A172 (cell line): Measurements from ENCODE around the gene TMA7B. TPM values are rescaled to one million over a fixed set of nuclear protein-coding genes. Genes with fewer than 3 reads are reported as not detected.

Experiments used
- DNase-seq: peaks from one replicate; pipeline ENCODE4 v3.0.0-alpha.2; 2015; ENCODE audit warnings: low spot score
- total RNA-seq: library from RNA; depleted of rRNA; stranded (reverse); fragments of >200 nt; shearing (Covaris generic); gene quantifications from 2 replicates; pipeline ENCODE4 v1.2.3, GENCODE V29; 2014; rRNA removed

The TMA7B gene
- total RNA-seq, 1 experiment from 2014 or later, result not detected

DNA sequence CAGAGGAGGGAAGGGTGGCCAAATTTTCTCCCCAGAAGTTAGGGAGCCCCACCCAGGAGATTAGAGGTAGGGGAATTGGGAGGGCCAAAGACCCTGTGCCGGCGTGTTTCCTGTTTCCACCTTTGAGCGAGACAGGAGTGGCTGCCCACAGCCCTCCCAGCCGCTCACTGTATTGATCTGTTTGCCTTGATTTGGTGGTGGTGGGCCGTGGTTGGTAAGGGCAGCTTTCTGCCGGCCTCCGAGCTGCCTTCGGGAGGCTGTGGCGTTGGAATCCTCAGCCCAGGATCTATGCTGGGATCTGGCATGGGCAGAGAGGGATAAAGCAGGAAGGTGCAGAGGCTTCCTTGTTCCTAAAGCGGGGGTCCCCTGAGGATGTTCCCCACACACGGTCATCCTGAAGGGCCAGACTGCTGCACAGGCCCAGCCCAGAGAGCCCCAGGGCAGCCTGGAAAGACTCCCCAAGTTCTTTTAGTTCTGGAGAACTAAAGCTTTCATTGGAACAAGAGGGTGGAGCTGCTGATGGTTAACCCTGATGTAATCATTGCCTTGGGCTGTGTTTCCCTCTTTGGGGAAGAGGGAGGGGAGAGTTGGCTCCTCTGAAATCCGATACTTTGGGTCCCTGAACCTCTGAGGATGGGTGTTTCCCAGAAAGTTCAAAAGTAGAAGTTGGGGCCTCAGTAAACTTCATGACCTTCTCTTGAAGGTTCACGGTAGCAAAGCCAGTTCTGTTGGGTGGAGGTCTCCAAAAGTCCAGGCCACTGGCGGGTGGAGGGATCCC lies 41.8 kb downstream of the TMA7B start:
- DNase-seq, result no peak

DNA sequence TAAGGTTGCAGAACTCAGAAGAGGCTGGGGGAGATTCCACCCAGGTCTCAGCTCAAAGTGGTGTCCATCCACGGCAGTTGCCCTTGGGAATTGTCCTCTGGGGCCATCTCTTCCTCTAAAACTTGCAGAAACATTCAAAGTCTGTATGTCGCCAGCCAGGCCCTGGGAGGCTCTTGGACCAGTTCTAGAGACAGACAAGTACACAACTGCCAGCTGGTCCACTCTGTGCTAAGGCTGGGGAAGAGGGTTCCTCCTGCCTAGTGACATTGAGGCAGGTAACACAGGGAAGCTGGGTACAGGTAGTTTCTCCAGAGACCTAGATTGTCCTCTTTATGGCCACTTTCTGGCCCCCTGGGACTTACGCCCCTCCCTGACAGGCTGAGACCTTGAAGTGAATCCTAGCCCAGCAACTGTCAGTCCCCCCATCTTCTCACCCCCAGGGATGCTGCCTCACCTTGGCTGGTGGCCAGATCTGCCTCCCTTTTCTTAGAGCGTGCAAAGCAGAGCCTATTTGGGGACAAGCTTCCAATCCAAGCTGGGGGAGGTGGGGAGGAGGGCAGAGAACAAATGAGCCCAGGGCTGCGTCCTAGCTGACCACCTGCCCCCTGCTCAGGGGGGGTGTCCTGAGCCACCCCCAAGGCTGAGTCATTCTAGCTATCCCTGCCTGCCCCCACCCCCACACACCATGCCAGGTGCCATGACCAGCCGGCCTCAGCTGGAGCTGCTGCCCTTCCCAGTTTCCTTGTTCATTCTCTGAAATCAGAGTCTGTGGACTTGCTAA lies 42.9 kb downstream of the TMA7B start:
- DNase-seq, result no peak

DNA sequence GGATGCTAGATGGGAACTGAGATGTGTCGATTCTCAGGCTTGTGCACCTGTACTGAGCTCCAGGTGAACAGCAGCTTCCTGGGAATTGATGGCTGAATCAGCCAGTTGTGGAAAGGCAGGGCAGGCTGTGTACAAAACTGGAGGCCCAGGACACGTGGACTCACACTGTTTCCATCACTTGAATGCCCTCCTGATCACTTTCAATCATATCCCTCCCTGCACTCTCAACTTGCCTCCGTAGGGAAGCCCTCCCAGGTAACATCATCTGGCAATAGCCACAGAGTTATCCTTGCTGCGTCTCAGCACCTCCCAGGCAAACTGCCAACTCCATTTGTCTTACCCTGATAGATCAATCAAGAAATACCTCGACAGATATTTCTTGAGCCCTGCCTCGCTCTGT lies 44.6 kb downstream of the TMA7B start:
- DNase-seq, result no peak

- DNase-seq, result no peak
These were observed 46.4 kb downstream of the TMA7B start for GRCh38 chr22:40006641-40007040.

GRCh38 chr22:40007853-40008710 lies 47.9 kb downstream of the TMA7B start:
- DNase-seq, result no peak

DNA sequence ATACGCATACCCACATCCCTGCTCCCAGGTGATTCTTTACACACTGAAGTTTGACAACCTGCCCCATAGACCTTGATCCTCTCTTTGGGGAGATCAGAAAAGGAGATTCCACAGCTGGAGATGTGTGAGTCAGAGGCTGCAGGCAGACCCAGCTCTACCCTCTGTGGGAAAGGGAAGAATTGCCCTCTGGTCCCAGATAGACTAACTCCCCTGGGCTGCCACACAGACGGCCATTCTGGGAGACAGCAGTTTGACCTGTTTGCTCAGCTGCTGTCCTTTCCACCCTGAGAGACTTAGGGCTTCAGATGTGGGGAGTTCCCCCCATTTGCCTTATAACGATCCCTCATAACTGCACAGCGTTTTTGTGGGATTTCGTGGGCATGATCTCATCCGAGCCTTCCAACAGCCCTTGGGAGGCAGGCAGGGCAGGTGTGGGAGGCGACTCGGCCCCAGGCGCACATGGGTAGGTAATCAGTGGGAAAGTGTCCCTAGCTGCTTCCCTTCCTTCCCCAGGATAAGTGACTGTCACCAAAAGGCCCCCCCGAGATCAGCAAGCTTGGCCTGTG lies 48.6 kb downstream of the TMA7B start:
- DNase-seq, result peak; percentile 44

- DNase-seq, result peak; percentile 73
These were observed 49.1 kb downstream of the TMA7B start for GRCh38 chr22:40009292-40009774.

- no peak for DNase-seq
These were observed 49.9 kb downstream of the TMA7B start for GRCh38 chr22:40009951-40010671.

- DNase-seq, result no peak
These were observed 50.5 kb downstream of the TMA7B start for GRCh38 chr22:40010746-40011145.

Other genes with a start within 250 kb of the TMA7B start
- not detected in 2 replicates for gene ENTHD1, start 66.6 kb upstream of the TMA7B start, total RNA-seq
- gene GRAP2, start 59.3 kb upstream of the TMA7B start, total RNA-seq, result not detected in 2 replicates
- gene FAM83F, start 34.6 kb downstream of the TMA7B start, total RNA-seq, result not detected in 2 replicates
- 13.8 and 14.4 TPM in 2 replicates for gene TNRC6B, start 217.5 kb downstream of the TMA7B start, total RNA-seq